Body of pancreas (tissue), 4 donors: Measurements from ENCODE around the gene NLGN3. TPM values are rescaled to one million over a fixed set of nuclear protein-coding genes. Genes with fewer than 3 reads are reported as not detected.
A peak's percentile ranks its signal among the peaks of the same experiment; 100 is the strongest.

Experiments
- ATAC-seq: fragments of 150-250 bp; one replicate; pipeline ENCODE4 v1.9.1; 2016
- DNase-seq, 4 donors: peaks; one replicate each; pipeline ENCODE4 v3.0.0-alpha.2; 2019
- H3K27ac ChIP-seq, 4 donors: fragments of 200-600 bp; sonication (generic); 1 replicate in 3 of 4; 2 replicates in 1 of 4; pipeline versions ENCODE4 v1.5.1 to v1.6.1; 2016 to 2019; ENCODE audit warnings: mild to moderate bottlenecking in 1 of 4, mixed read lengths in 1 of 4, moderate library complexity in 1 of 4
- H3K27me3 ChIP-seq, 2 donors: fragments of 200-600 bp; sonication (generic); one replicate each; pipeline ENCODE4 v1.6.0; 2016; ENCODE audit warnings: mild to moderate bottlenecking in 1 of 2
- H3K36me3 ChIP-seq, 2 donors: fragments of 200-600 bp; sonication (generic); replicated peaks in 1 of 2; 2 replicates each; pipeline ENCODE4 v1.5.1; 2016; ENCODE audit warnings: low read depth in 2 of 2; ENCODE audit not compliant: insufficient read depth in 1 of 2
- H3K4me1 ChIP-seq: fragments of 200-600 bp; sonication (generic); one replicate; pipeline ENCODE4 v1.6.0; 2016
- H3K4me3 ChIP-seq, 2 donors: fragments of 200-600 bp; sonication (generic); 1 replicate in 1 of 2; 2 replicates in 1 of 2; pipeline ENCODE4 v1.5.1; 2016 to 2019
- H3K9me3 ChIP-seq, 3 donors: fragments of 200-600 bp; sonication (generic); 1 replicate in 2 of 3; 2 replicates in 1 of 3; pipeline ENCODE4 v1.5.1; 2016
- CTCF ChIP-seq, 7 experiments: fragments of 450-650 bp in 4 of 7; fragments of 200-600 bp in 3 of 7; sonication (generic) in 3 of 7; IDR thresholded peaks; one replicate each; pipeline ENCODE4 v1.5.1; 2016 to 2019; ENCODE audit warnings: antibody characterized with exemption in 7 of 7
- POLR2A ChIP-seq, 3 donors: fragments of 450-650 bp; IDR thresholded peaks; one replicate each; pipeline ENCODE4 v1.6.1; 2016; ENCODE audit warnings: antibody characterized with exemption in 3 of 3, mild to moderate bottlenecking in 2 of 3
- WGBS, 2 donors: methylation state at CpG; one replicate each; pipeline ENCODE4 v1.1.5; 2017; 5-methylcytosine and 5-hydroxymethylcytosine counted together
- intact Hi-C: fragments of 100-400 bp; cut with DNase I; formaldehyde crosslinking; loops from one replicate; pipeline ENCODE4 v1.15.1; 2023
- total RNA-seq, 2 donors: library from RNA; depleted of rRNA; stranded (reverse); fragments of >200 nt; gene quantifications; one replicate each; pipeline ENCODE4 v1.1.0, GENCODE V29; 2016

NLGN3 gene
- total RNA-seq, 2 donors from 2014 or later = 1.0 TPM; not detected in 1

- no peaks in the 10 kb centered on the region for H3K36me3 ChIP-seq
- H3K27me3 ChIP-seq = no peaks in the 10 kb centered on the region
- peaks cover 37% of the 10 kb centered on the region for H3K4me1 ChIP-seq
- H3K9me3 ChIP-seq = no peaks in the 10 kb centered on the region
- peak; percentile 95 for ATAC-seq
- TF ChIP-seq CTCF (IDR thresholded peaks at IDR 0.05) = no peak
- peak; percentile 70 to 92 (median 92) for TF ChIP-seq POLR2A (IDR thresholded peaks at IDR 0.05)
- no peak overlapping the region for H3K4me3 ChIP-seq
- intact Hi-C loops = no loop called here
- peak; percentile 87 to 95 (median 90) for DNase-seq
- 1 to 3% methylated on average over 25 to 42 of the region's 42 CpGs for WGBS, 2 donors
- H3K27ac ChIP-seq = peak overlapping the region; percentile 68 to 94 (median 82)
These were observed 37.5 kb downstream of the NLGN3 start for GRCh38 chrX:71181910-71182799.

- peak overlapping the region in 2 of 4 donors; percentile 93 to 94 for H3K27ac ChIP-seq
- intact Hi-C loops = no loop called here
- TF ChIP-seq POLR2A (IDR thresholded peaks at IDR 0.05) (no peak), CTCF (IDR thresholded peaks at IDR 0.05) (no peak)
These were observed 38.2 kb downstream of the NLGN3 start for GRCh38 chrX:71182871-71183270.

GRCh38 chrX:71183341-71183740 lies 38.7 kb downstream of the NLGN3 start:
- DNase-seq = no peak
- intact Hi-C loops = no loop called here
- Histone ChIP-seq H3K27me3 (no peaks in the 10 kb centered on the region), H3K27ac (no peak overlapping the region), H3K9me3 (no peaks in the 10 kb centered on the region), H3K4me1 (peaks cover 37% of the 10 kb centered on the region), H3K4me3 (no peak overlapping the region), H3K36me3 (no peaks in the 10 kb centered on the region)
- no peak for ATAC-seq
- WGBS, 2 donors = 75 to 81% methylated on average over 6 of the region's 6 CpGs
- TF ChIP-seq POLR2A (IDR thresholded peaks at IDR 0.05) (no peak), CTCF (IDR thresholded peaks at IDR 0.05) (no peak)

More at GRCh38 chrX:71182871-71183270, 38.2 kb downstream of the NLGN3 start:
- ATAC-seq (no peak), DNase-seq (no peak)
- no peaks in the 10 kb centered on the region for H3K27me3 ChIP-seq
- WGBS, 2 donors = 0 to 29% methylated on average over 1 to 2 of the region's 2 CpGs
- peaks cover 37% of the 10 kb centered on the region for H3K4me1 ChIP-seq
- no peaks in the 10 kb centered on the region for H3K9me3 ChIP-seq
- no peaks in the 10 kb centered on the region for H3K36me3 ChIP-seq
- H3K4me3 ChIP-seq = no peak overlapping the region

- Histone ChIP-seq H3K27ac (peak overlapping the region in 1 of 4 donors; percentile 62), H3K4me1 (peaks cover 37% of the 10 kb centered on the region), H3K27me3 (no peaks in the 10 kb centered on the region), H3K9me3 (no peaks in the 10 kb centered on the region), H3K4me3 (no peak overlapping the region), H3K36me3 (no peaks in the 10 kb centered on the region)
- ATAC-seq = no peak
- no peak for TF ChIP-seq CTCF (IDR thresholded peaks at IDR 0.05)
- no peak for TF ChIP-seq POLR2A (IDR thresholded peaks at IDR 0.05)
- DNase-seq = no peak
- intact Hi-C loops = no loop called here
- WGBS, 2 donors = 21 to 29% methylated on average over 5 of the region's 5 CpGs
These were observed 39.5 kb downstream of the NLGN3 start for GRCh38 chrX:71184092-71184491.
